H9 (cell line): ENCODE results near the gene CMTM2. TPM values are rescaled to one million over a fixed set of nuclear protein-coding genes. Genes with fewer than 3 reads are reported as not detected.

Experiments
- DNase-seq: peaks from one replicate; pipeline ENCODE4 v3.0.0-alpha.2; 2017
- H2AFZ ChIP-seq: one replicate; pipeline ENCODE4 v1.6.1; 2013; ENCODE audit warnings: mild to moderate bottlenecking, low read length, control low read depth, moderate library complexity
- H2AK5ac ChIP-seq: 2 replicates; pipeline ENCODE4 v1.6.1; 2013; ENCODE audit warnings: low read length, control low read depth, mixed read lengths; ENCODE audit not compliant: insufficient read length
- H2BK120ac ChIP-seq: one replicate; pipeline ENCODE4 v1.6.1; 2013; ENCODE audit warnings: low read depth, mild to moderate bottlenecking, low read length, control low read depth, inconsistent platforms; ENCODE audit not compliant: poor library complexity, severe bottlenecking
- H2BK12ac ChIP-seq: 2 replicates; pipeline ENCODE4 v1.6.1; 2013; ENCODE audit warnings: low read length, control low read depth, mixed read lengths, low read depth; ENCODE audit not compliant: insufficient read length
- H2BK15ac ChIP-seq: 2 replicates; pipeline ENCODE4 v1.6.1; 2013; ENCODE audit warnings: low read depth, low read length, control low read depth
- H2BK20ac ChIP-seq: one replicate; pipeline ENCODE4 v1.6.1; 2013; ENCODE audit warnings: low read depth, mild to moderate bottlenecking, low read length, control low read depth, inconsistent platforms; ENCODE audit not compliant: poor library complexity, severe bottlenecking
- H2BK5ac ChIP-seq: 2 replicates; pipeline ENCODE4 v1.6.1; 2013; ENCODE audit warnings: low read length, control low read depth, mixed read lengths; ENCODE audit not compliant: insufficient read length
- H3K14ac ChIP-seq: 2 replicates; pipeline ENCODE4 v1.6.1; 2013; ENCODE audit warnings: low read length, control low read depth; ENCODE audit not compliant: insufficient read depth
- H3K18ac ChIP-seq: 2 replicates; pipeline ENCODE4 v1.6.1; 2013; ENCODE audit warnings: low read depth, mild to moderate bottlenecking, mixed read lengths, low read length, control low read depth; ENCODE audit not compliant: insufficient read length
- H3K23ac ChIP-seq: 2 replicates; pipeline ENCODE4 v1.6.1; 2013; ENCODE audit warnings: low read length, control low read depth, mixed read lengths, low read depth; ENCODE audit not compliant: insufficient read length
- H3K23me2 ChIP-seq: 2 replicates; pipeline ENCODE4 v1.6.1; 2013; ENCODE audit warnings: low read depth, mild to moderate bottlenecking, mixed read lengths, low read length, control low read depth; ENCODE audit not compliant: insufficient read length, poor library complexity, severe bottlenecking
- H3K27ac ChIP-seq: 2 replicates; pipeline ENCODE4 v1.5.1; 2013; ENCODE audit warnings: low read length, control low read depth, mixed read lengths, low read depth; ENCODE audit not compliant: insufficient read length
- H3K27me3 ChIP-seq: 2 replicates; pipeline ENCODE4 v1.6.1; 2013; ENCODE audit warnings: low read length, control low read depth, inconsistent platforms; ENCODE audit not compliant: insufficient read depth
- H3K4ac ChIP-seq: 2 replicates; pipeline ENCODE4 v1.6.1; 2013; ENCODE audit warnings: low read depth, mild to moderate bottlenecking, control low read depth, inconsistent platforms, low read length, moderate library complexity
- H3K4me1 ChIP-seq: 2 replicates; pipeline ENCODE4 v1.6.1; 2013; ENCODE audit warnings: low read length, control low read depth, inconsistent platforms; ENCODE audit not compliant: insufficient read depth
- H3K4me2 ChIP-seq: 2 replicates; pipeline ENCODE4 v1.6.1; 2013; ENCODE audit warnings: low read length, control low read depth, mixed read lengths; ENCODE audit not compliant: insufficient read length, insufficient read depth
- H3K56ac ChIP-seq: 2 replicates; pipeline ENCODE4 v1.6.1; 2013; ENCODE audit warnings: low read depth, mild to moderate bottlenecking, mixed read lengths, low read length, control low read depth; ENCODE audit not compliant: insufficient read length
- H3K79me1 ChIP-seq: 2 replicates; pipeline ENCODE4 v1.6.1; 2013; ENCODE audit warnings: low read depth, mild to moderate bottlenecking, moderate library complexity, low read length, control low read depth, inconsistent platforms; ENCODE audit not compliant: insufficient read depth, poor library complexity, severe bottlenecking
- H3K79me2 ChIP-seq: 2 replicates; pipeline ENCODE4 v1.6.1; 2013; ENCODE audit warnings: low read length, control low read depth, inconsistent platforms; ENCODE audit not compliant: insufficient read depth
- H3K9ac ChIP-seq: 2 replicates; pipeline ENCODE4 v1.6.1; 2013; ENCODE audit warnings: low read length, control low read depth, mixed read lengths; ENCODE audit not compliant: insufficient read length; ENCODE audit errors: extremely low read depth
- H3K9me3 ChIP-seq: one replicate; pipeline ENCODE4 v1.6.1; 2013; ENCODE audit warnings: low read depth, low read length, inconsistent platforms; ENCODE audit not compliant: control insufficient read depth
- H3T11ph ChIP-seq: one replicate; pipeline ENCODE4 v1.6.1; 2013; ENCODE audit warnings: mild to moderate bottlenecking, low read length, control low read depth, inconsistent platforms
- H4K20me1 ChIP-seq: one replicate; pipeline ENCODE4 v1.6.1; 2013; ENCODE audit not compliant: control insufficient read depth, insufficient read length, insufficient read depth
- H4K5ac ChIP-seq: 2 replicates; pipeline ENCODE4 v1.6.1; 2013; ENCODE audit warnings: low read depth, mild to moderate bottlenecking, mixed read lengths, low read length, control low read depth; ENCODE audit not compliant: insufficient read length
- H4K8ac ChIP-seq: replicated peaks from 2 replicates; pipeline ENCODE4 v1.6.1; 2013; ENCODE audit warnings: low read length, control low read depth, mixed read lengths, low read depth; ENCODE audit not compliant: insufficient read length
- H4K91ac ChIP-seq: 2 replicates; pipeline ENCODE4 v1.6.1; 2013; ENCODE audit warnings: low read depth, mild to moderate bottlenecking, moderate library complexity, mixed read lengths, low read length, control low read depth; ENCODE audit not compliant: insufficient read length
- H3K27ac Mint-ChIP-seq, 3 experiments: 2 replicates in 2 of 3; 3 replicates in 1 of 3; pipeline ENCODE4 v1.8.0; 2020 to 2021; ENCODE audit warnings: mixed read lengths in 3 of 3, mild to moderate bottlenecking in 1 of 3, moderate library complexity in 1 of 3
- H3K27me3 Mint-ChIP-seq: 2 replicates; pipeline ENCODE4 v1.8.0; 2021; ENCODE audit warnings: low read depth, mild to moderate bottlenecking, moderate library complexity, mixed read lengths
- H3K36me3 Mint-ChIP-seq, 3 experiments: 2 replicates in 2 of 3; 3 replicates in 1 of 3; pipeline ENCODE4 v1.8.0; 2020 to 2021; ENCODE audit warnings: low read depth in 3 of 3, mixed read lengths in 3 of 3; ENCODE audit not compliant: insufficient read depth in 1 of 3
- H3K4me1 Mint-ChIP-seq, 2 experiments: 2 replicates each; pipeline ENCODE4 v1.8.0; 2020; ENCODE audit warnings: mixed read lengths in 2 of 2
- H3K4me3 Mint-ChIP-seq, 2 experiments: 2 replicates in 1 of 2; 3 replicates in 1 of 2; pipeline ENCODE4 v1.8.0; 2020 to 2021; ENCODE audit warnings: mild to moderate bottlenecking in 2 of 2, mixed read lengths in 2 of 2, moderate library complexity in 1 of 2
- H3K9me3 Mint-ChIP-seq, 2 experiments: 2 replicates in 1 of 2; 3 replicates in 1 of 2; pipeline ENCODE4 v1.8.0; 2020; ENCODE audit warnings: mild to moderate bottlenecking in 2 of 2, mixed read lengths in 2 of 2, moderate library complexity in 1 of 2
- WGBS: extraction: QIAGEN DNeasy Blood & Tissue Kit; methylation state at CpG from one replicate; pipeline ENCODE4 v1.1.7; 2013; ENCODE audit warnings: missing lambda C conversion rate, low lambda C conversion rate, mixed read lengths; ENCODE audit not compliant: insufficient read length; ENCODE audit errors: extremely low coverage; 5-methylcytosine and 5-hydroxymethylcytosine counted together
- total RNA-seq: library from RNA; stranded (reverse); gene quantifications from 2 replicates; pipeline ENCODE4 v1.2.1, GENCODE V29; 2021
- TF ChIP-seq, protein P1 (sequence below): fragments of 200-600 bp; sonication (generic); conservative IDR thresholded peaks from 3 replicates; pipeline ENCODE4 v1.8.0; 2021; ENCODE audit warnings: antibody characterized with exemption, mild to moderate bottlenecking

The CMTM2 gene
- total RNA-seq, 1 experiment from 2014 or later: not detected

DNA sequence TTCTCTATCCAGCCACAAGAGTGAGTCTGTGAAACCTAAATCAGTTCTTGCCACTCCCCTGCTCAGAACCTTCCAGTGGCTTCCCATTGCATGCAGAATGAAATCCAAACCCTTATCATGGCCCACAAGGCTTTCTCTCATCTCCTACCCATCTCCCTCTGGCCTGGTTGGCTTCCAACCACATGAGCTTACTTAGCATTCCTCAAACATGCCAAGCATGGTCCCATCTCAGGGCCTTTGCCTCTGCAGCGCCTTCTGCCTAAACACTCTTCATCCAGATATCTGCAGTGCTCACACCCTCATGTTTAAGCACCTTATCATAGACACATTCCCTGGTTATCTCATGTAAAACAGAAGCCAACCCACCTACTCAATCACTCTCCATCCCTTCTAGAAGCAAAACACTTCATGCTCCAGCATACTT, 44.9 kb upstream of the CMTM2 start:
- WGBS: no CpG with 5 or more reads among the region's 1 CpG
- DNase-seq: no peak

More for the DNA sequence above, 44.9 kb upstream of the CMTM2 start:
- Histone ChIP-seq H3K9ac (no peak overlapping the region), H3K23ac (no peak overlapping the region), H3K18ac (no peak overlapping the region), H3K9me3 (no peaks in the 10 kb centered on the region), H3K4me2 (no peak overlapping the region), H2AFZ (no peak overlapping the region), H3K27me3 (no peaks in the 10 kb centered on the region), H3K4ac (no peak overlapping the region), H3K27ac (no peak overlapping the region), H3K79me1 (no peaks in the 10 kb centered on the region), H2AK5ac (no peak overlapping the region), H3K23me2 (no peaks in the 10 kb centered on the region), H4K8ac (no peak overlapping the region), H2BK5ac (no peak overlapping the region), H3K14ac (no peak overlapping the region), H4K20me1 (no peaks in the 10 kb centered on the region), H3K56ac (no peak overlapping the region), H2BK120ac (no peak overlapping the region), H3K79me2 (no peaks in the 10 kb centered on the region), H4K5ac (no peak overlapping the region), H3K4me1 (no peaks in the 10 kb centered on the region), H3T11ph (no peak overlapping the region), H2BK20ac (no peak overlapping the region), H2BK12ac (no peak overlapping the region), H2BK15ac (no peak overlapping the region), H4K91ac (no peak overlapping the region)
- Mint-ChIP-seq H3K4me3 (no peak overlapping the region), H3K4me1 (no peaks in the 10 kb centered on the region), H3K9me3 (no peaks in the 10 kb centered on the region), H3K36me3 (no peaks in the 10 kb centered on the region; a peak in 1 of 7 replicates), H3K27ac (peak overlapping the region in 1 of 3 experiments; percentile 5; a peak in 1 of 7 replicates), H3K27me3 (no peaks in the 10 kb centered on the region)
- TF ChIP-seq, protein P1, sequence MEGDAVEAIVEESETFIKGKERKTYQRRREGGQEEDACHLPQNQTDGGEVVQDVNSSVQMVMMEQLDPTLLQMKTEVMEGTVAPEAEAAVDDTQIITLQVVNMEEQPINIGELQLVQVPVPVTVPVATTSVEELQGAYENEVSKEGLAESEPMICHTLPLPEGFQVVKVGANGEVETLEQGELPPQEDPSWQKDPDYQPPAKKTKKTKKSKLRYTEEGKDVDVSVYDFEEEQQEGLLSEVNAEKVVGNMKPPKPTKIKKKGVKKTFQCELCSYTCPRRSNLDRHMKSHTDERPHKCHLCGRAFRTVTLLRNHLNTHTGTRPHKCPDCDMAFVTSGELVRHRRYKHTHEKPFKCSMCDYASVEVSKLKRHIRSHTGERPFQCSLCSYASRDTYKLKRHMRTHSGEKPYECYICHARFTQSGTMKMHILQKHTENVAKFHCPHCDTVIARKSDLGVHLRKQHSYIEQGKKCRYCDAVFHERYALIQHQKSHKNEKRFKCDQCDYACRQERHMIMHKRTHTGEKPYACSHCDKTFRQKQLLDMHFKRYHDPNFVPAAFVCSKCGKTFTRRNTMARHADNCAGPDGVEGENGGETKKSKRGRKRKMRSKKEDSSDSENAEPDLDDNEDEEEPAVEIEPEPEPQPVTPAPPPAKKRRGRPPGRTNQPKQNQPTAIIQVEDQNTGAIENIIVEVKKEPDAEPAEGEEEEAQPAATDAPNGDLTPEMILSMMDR: no peak
